ENCODE results near the gene TCP11.

TCP11 gene

GRCh38 chr6:35141007-35141655 is at the start of gene TCP11:
Gene TCP11, minus strand, starts transcription at chr6:35141339. Its CDS starts 469 bp downstream, at chr6:35140870.
- no peak for DNase-seq (ENCODE audit: low read depth)

DNA sequence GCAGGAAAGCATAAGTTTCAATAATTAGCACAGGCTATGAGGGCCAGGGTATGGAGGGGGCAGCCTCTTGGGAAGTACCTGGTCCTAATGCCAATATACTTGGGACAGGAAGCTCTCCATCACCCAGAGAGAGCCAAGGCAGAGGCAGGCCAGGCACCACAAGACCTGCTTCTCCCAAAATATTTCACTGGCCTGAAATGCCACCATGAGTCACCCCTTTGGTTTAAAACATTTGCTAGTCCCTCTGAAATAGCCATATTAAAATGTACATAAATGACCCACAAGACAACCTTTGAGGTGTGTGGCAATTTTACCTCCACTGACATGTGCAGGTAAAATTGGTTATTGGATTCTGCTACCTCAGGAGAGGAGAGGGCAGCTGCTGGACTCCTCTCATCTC is 49.2 kb upstream of the TCP11 start:
- no peak for DNase-seq (ENCODE audit: low read depth)

GRCh38 chr6:35188886-35189285 is 47.7 kb upstream of the TCP11 start:
- DNase-seq (ENCODE audit: low read depth), result no peak

- no peak for DNase-seq (ENCODE audit: low read depth)
Measured at GRCh38 chr6:35186571-35186970, 45.4 kb upstream of the TCP11 start.

- DNase-seq (ENCODE audit: low read depth), result no peak
Measured at GRCh38 chr6:35185971-35186370, 44.8 kb upstream of the TCP11 start.

- DNase-seq (ENCODE audit: low read depth), result no peak
Measured at GRCh38 chr6:35185302-35185681, 44.2 kb upstream of the TCP11 start.

GRCh38 chr6:35184580-35185301 is 43.6 kb upstream of the TCP11 start:
- no peak for DNase-seq (ENCODE audit: low read depth)

GRCh38 chr6:35183935-35184334 is 42.8 kb upstream of the TCP11 start:
- no peak for DNase-seq (ENCODE audit: low read depth)

GRCh38 chr6:35183281-35183680 is 42.1 kb upstream of the TCP11 start:
- DNase-seq (ENCODE audit: low read depth), result no peak

- no peak for DNase-seq (ENCODE audit: low read depth)
Measured at GRCh38 chr6:35181933-35182612, 40.9 kb upstream of the TCP11 start.

GRCh38 chr6:35181308-35181932 is 40.3 kb upstream of the TCP11 start:
- DNase-seq (ENCODE audit: low read depth), result no peak

DNA sequence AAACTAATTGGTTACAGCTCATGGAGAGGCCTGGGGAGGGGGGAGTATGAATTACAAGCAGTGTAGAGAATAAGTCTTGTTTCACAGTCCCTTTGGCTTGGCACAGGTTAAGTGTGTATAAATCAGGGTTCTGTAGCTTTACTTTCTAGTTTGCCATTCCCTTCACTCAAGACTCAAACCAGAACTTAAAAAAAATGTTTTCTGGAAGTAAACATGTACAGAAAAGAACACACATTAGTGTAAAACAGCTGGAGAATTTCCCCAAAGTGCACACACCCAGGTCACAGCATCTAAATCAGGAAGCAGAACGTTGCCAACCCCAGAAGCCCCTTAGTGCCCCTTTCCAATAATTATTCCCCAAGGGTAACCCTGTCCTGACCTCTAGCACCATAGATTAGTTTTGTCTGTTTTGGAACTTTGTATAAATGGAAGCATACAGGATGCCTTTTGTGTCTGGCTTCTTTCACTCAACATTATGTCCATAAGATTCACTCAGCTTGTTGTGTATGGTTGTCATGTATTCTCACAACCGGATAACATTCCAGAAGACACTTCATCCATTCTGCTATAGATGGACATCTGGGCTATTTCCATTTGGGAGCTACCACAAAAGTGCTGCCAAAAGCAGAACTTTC is 38.9 kb upstream of the TCP11 start:
- no peak for DNase-seq (ENCODE audit: low read depth)

GRCh38 chr6:35178932-35179832 is 38.0 kb upstream of the TCP11 start:
- DNase-seq (ENCODE audit: low read depth), result no peak

GRCh38 chr6:35178012-35178411 is 36.9 kb upstream of the TCP11 start:
- no peak for DNase-seq (ENCODE audit: low read depth)

DNA sequence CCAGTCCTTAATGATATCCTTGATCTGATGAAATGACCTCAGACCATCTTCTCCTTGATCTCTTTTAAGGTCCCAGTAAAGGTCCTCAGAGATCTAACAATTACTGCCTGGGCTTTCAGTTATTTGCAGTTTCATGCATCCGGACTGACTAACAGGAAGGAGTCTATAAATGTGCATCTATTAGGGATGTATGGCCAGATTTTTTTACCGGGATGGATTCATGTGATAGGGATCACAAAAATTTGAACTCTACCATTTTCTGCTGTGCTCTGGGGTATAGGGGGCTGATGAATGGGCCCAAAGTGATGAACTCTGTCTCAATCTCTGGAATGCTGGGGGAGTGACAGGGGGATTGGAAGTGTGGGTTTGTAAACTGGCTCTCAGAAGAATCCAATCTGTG is 36.5 kb upstream of the TCP11 start:
- no peak for DNase-seq (ENCODE audit: low read depth)

DNA sequence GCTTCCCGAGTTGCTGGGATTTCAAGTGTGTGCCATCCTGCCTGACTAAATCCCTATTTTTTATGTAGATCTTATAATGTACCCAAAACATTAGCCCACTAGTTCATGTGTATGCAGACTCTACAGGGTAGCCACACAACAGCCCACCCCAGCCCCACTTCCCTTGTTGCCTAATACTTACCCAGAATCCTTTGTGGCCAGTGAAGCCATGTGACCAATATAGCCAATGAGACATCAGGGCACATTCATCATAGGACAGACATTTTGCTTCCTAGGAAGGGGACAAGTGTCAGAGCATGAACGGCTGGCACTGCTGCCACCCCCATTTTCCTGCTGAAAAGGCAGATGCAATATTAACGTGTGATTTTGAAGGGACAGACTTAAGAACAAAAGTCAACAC is 36.0 kb upstream of the TCP11 start:
- DNase-seq (ENCODE audit: low read depth), result no peak

DNA sequence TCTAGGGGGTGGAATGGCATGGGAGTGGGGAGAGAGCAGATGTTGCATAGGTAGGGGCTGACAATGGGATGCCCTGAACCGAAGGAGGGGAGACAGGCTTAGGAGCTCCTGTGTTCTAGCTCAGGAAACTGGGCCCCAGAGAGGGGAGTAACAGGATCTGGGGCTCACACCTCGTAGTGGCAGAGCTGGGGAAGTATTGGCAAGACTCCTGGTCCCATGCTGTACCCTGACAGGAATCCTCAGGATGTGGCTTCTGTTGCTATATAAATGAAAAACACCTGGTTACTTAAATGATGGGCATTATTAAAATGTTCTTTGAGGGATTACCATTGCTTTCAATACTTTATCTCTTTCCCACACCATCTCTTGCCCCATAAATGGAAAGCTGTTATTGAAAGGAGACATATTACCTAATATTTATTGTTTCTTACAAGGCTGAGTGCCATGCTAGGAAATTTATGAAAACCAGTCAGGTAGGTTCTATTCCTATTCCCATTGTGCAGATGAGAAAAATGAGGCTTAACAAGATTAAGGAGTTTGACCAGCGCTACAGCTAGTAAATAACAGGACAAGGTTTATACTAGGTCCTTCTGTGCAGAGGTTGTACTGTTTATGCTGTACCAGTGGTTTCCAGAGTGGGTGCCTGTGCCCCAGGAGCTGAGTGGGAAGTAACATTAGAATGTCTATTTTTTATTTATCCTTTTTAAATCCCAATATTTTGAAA is 35.3 kb upstream of the TCP11 start:
- DNase-seq (ENCODE audit: low read depth), result no peak

DNA sequence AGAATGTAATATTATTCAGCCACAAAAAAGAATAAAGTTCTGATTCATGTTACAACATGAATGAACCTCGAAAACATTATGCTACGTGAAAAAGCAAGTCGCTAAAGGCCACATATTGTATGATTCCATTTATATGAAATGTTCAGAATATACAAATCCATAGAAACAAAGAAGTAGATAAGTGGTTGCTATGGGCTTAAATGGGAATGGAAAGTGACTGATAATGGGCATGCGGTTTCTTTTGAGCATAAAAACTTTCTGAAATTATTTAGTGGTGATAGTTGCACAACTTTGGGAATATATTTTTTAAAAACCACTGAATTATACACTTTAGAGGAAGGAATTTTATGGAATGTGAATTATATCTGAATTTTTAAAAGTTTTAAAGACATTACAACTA is 33.4 kb upstream of the TCP11 start:
- no peak for DNase-seq (ENCODE audit: low read depth)

GRCh38 chr6:35174088-35174434 is 32.9 kb upstream of the TCP11 start:
- no peak for DNase-seq (ENCODE audit: low read depth)

DNA sequence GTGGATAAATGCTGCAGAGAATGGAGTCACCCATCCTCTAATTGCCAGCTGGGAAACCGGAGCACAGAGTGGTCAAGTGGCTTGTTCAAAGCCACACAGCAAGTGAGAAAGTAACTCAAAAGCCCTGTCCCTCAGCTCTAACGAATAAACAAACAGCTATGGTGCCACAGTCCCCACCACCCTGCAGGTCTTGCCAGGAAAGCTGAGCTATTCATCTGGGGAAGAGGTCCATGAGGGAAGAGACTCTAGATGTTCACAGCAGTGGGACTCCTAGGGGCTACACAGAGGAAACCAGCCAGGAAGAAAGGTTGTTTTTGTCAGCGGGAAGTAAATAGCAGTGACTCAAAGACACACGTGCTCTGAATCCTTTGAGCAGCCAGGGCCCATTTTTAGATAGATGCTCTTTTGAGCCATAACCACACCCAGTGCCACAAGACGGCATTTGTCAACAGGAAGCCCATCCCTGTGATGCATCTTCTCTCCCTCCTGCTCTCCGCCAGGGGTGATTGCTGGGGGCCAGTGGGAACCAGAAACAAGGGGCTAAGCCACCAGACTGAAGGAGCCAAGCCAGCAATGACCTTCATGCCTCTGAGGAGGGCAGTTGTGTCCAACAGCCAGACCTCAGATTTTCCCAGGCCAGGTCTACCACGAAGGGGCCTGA is 32.4 kb upstream of the TCP11 start:
- DNase-seq (ENCODE audit: low read depth), result no peak

Data from stimulated activated CD8-positive, alpha-beta memory T cell treated with anti-CD3 and anti-CD28 coated beads, Interleukin-15, amount 100 ng/mL, for 24 hours (primary cell).